ENCODE results near the gene DLG2. TPM values are rescaled to one million over a fixed set of nuclear protein-coding genes. Genes with fewer than 3 reads are reported as not detected.

Gene DLG2
- polyA plus RNA-seq, 3 donors: 0.24 to 0.39 TPM; not detected in 1

- TF ChIP-seq CTCF (IDR thresholded peaks at IDR 0.05): no peak
- H3K27ac Mint-ChIP-seq: no peak overlapping the region
- no peaks in the 10 kb centered on the region for H3K27me3 Mint-ChIP-seq (ENCODE audit: low read depth in 3 of 3)
- peaks cover 0 to 3% (median 0%) of the 10 kb centered on the region in 7 donors for H3K9me3 Mint-ChIP-seq
- H3K4me1 ChIP-seq (ENCODE audit: control insufficient read depth in 1 of 2, insufficient read depth in 2 of 2, low read length in 2 of 2): no peaks in the 10 kb centered on the region
- H3K36me3 ChIP-seq (replicated peaks in 1 of 2; ENCODE audit: control insufficient read depth in 1 of 2, insufficient read depth in 2 of 2, low read length in 2 of 2): no peaks in the 10 kb centered on the region
- DNase-seq: no peak
- H3K4me3 ChIP-seq (replicated peaks in 1 of 3; ENCODE audit: low read depth in 2 of 3, low read length in 3 of 3): no peak overlapping the region
- no peak overlapping the region for H2AFZ ChIP-seq (ENCODE audit: insufficient read depth, low read depth, low read length, poor library complexity, severe bottlenecking)
- H3K9me3 ChIP-seq (replicated peaks in 1 of 2; ENCODE audit: control insufficient read depth in 1 of 2, insufficient read depth in 1 of 2, low read length in 2 of 2): peaks cover 0 to 4% of the 10 kb centered on the region in 2 donors
- intact Hi-C loops (cut with micrococcal nuclease): no loop called here
- H4K20me1 ChIP-seq (ENCODE audit: insufficient read depth, low read length): no peaks in the 10 kb centered on the region
- H3K4me2 ChIP-seq (replicated peaks; ENCODE audit: extremely low read depth, low read length, poor library complexity, severe bottlenecking): no peak overlapping the region
- no peaks in the 10 kb centered on the region for H3K36me3 Mint-ChIP-seq
- no peak overlapping the region for H3K9ac ChIP-seq (ENCODE audit: insufficient read depth, low read length, poor library complexity, severe bottlenecking)
- H3K4me3 Mint-ChIP-seq: no peak overlapping the region
- H3K4me1 Mint-ChIP-seq: no peaks in the 10 kb centered on the region
- no peaks in the 10 kb centered on the region for H3K27me3 ChIP-seq (ENCODE audit: control insufficient read depth in 2 of 2, insufficient read depth in 2 of 2, low read length in 2 of 2)
- no peaks in the 10 kb centered on the region for H3K79me2 ChIP-seq (ENCODE audit: insufficient read depth, low read length)
- no peak overlapping the region for H3K27ac ChIP-seq (ENCODE audit: low read depth in 1 of 2, low read length in 2 of 2)
These were observed 1731.6 kb downstream of the DLG2 start for GRCh38 chr11:83895516-83895915.

GRCh38 chr11:83881428-83881827, 1745.7 kb downstream of the DLG2 start:
- Mint-ChIP-seq H3K27me3 (ENCODE audit: low read depth in 3 of 3) (peaks cover 0 to 2% (median 1%) of the 10 kb centered on the region in 3 donors), H3K9me3 (peaks cover 2 to 12% (median 10%) of the 10 kb centered on the region in 7 donors), H3K4me1 (no peaks in the 10 kb centered on the region), H3K27ac (no peak overlapping the region), H3K4me3 (no peak overlapping the region), H3K36me3 (no peaks in the 10 kb centered on the region)
- H3K27ac ChIP-seq (ENCODE audit: low read depth in 1 of 2, low read length in 2 of 2): no peak overlapping the region
- no peak overlapping the region for H3K4me3 ChIP-seq (replicated peaks in 1 of 3; ENCODE audit: low read depth in 2 of 3, low read length in 3 of 3)
- intact Hi-C loops (cut with micrococcal nuclease): no loop called here
- no peak overlapping the region for H2AFZ ChIP-seq (ENCODE audit: insufficient read depth, low read depth, low read length, poor library complexity, severe bottlenecking)
- TF ChIP-seq CTCF (IDR thresholded peaks at IDR 0.05): no peak
- no peaks in the 10 kb centered on the region for H4K20me1 ChIP-seq (ENCODE audit: insufficient read depth, low read length)
- no peaks in the 10 kb centered on the region for H3K27me3 ChIP-seq (ENCODE audit: control insufficient read depth in 2 of 2, insufficient read depth in 2 of 2, low read length in 2 of 2)
- no peaks in the 10 kb centered on the region for H3K36me3 ChIP-seq (replicated peaks in 1 of 2; ENCODE audit: control insufficient read depth in 1 of 2, insufficient read depth in 2 of 2, low read length in 2 of 2)
- H3K79me2 ChIP-seq (ENCODE audit: insufficient read depth, low read length): no peaks in the 10 kb centered on the region
- H3K4me2 ChIP-seq (replicated peaks; ENCODE audit: extremely low read depth, low read length, poor library complexity, severe bottlenecking): no peak overlapping the region
- H3K9me3 ChIP-seq (replicated peaks in 1 of 2; ENCODE audit: control insufficient read depth in 1 of 2, insufficient read depth in 1 of 2, low read length in 2 of 2): peaks cover 0 to 4% of the 10 kb centered on the region in 2 donors
- H3K4me1 ChIP-seq (ENCODE audit: control insufficient read depth in 1 of 2, insufficient read depth in 2 of 2, low read length in 2 of 2): no peaks in the 10 kb centered on the region
- DNase-seq: no peak
- no peak overlapping the region for H3K9ac ChIP-seq (ENCODE audit: insufficient read depth, low read length, poor library complexity, severe bottlenecking)
- no CpG with 5 or more reads among the region's 1 CpG for WGBS (ENCODE audit: insufficient coverage)

Data from CD14-positive monocyte (primary cell).